Right lobe of liver (tissue), 6 donors: ENCODE data around the gene MISP3. TPM values are rescaled to one million over a fixed set of nuclear protein-coding genes. Genes with fewer than 3 reads are reported as not detected.

Source experiments
- ATAC-seq, 4 donors: fragments of 200-7000 bp; cut with Tn5 transposase; one replicate each; pipeline ENCODE4 v1.9.1; 2020; ENCODE audit warnings: mild to moderate bottlenecking in 4 of 4, moderate library complexity in 4 of 4
- DNase-seq, 3 donors: peaks; one replicate each; pipeline ENCODE4 v3.0.0-alpha.2; 2020
- H3K27ac ChIP-seq, 3 donors: fragments of 200-600 bp; one replicate each; pipeline ENCODE4 v1.8.0; 2022
- H3K27me3 ChIP-seq, 2 donors: fragments of 200-600 bp; one replicate each; pipeline ENCODE4 v1.8.0; 2022
- H3K36me3 ChIP-seq, 4 donors: fragments of 200-600 bp; sonication (generic) in 1 of 4; one replicate each; pipeline versions ENCODE4 v1.5.1 to v1.8.0; 2017 to 2022; ENCODE audit warnings: control low read depth in 1 of 4
- H3K4me1 ChIP-seq, 4 donors: fragments of 200-600 bp; sonication (generic) in 1 of 4; one replicate each; pipeline versions ENCODE4 v1.5.1 to v1.8.0; 2017 to 2022; ENCODE audit warnings: control low read depth in 1 of 4
- H3K4me3 ChIP-seq, 3 donors: fragments of 200-600 bp; one replicate each; pipeline ENCODE4 v1.8.0; 2022
- H3K9me3 ChIP-seq, 4 donors: fragments of 200-600 bp; sonication (generic) in 1 of 4; one replicate each; pipeline versions ENCODE4 v1.5.1 to v1.8.0; 2017 to 2022; ENCODE audit warnings: control low read depth in 1 of 4
- POLR2A ChIP-seq: fragments of 450-650 bp; IDR thresholded peaks from one replicate; pipeline ENCODE4 v1.6.1; 2017; ENCODE audit warnings: antibody characterized with exemption, mild to moderate bottlenecking
- WGBS: methylation state at CpG from one replicate; pipeline ENCODE4 v1.1.6; 2018; ENCODE audit warnings: low coverage, low lambda C conversion rate; ENCODE audit not compliant: insufficient coverage; ENCODE audit errors: missing lambda C conversion rate; 5-methylcytosine and 5-hydroxymethylcytosine counted together
- intact Hi-C, 2 donors: fragments of 100-400 bp; cut with DNase I; formaldehyde crosslinking; loops; one replicate each; pipeline versions ENCODE4 v1.11.2 to v1.14.1; 2022
- total RNA-seq, 6 experiments: library from RNA; depleted of rRNA in 2 of 6; stranded (reverse); fragments of >200 nt in 2 of 6; fragmentation: NEBNext Ultra II Directional in 3 of 6; extraction: Animal tissue kit (Norgen Biotek cat#: 25700) in 3 of 6; gene quantifications; one replicate each; pipeline versions ENCODE4 v1.1.0 to v1.2.4, GENCODE V29; 2016 to 2023
- TF ChIP-seq, protein P1 (sequence below), 4 donors: fragments of 200-600 bp in 3 of 4; fragments of 450-650 bp in 1 of 4; IDR thresholded peaks; one replicate each; pipeline versions ENCODE4 v1.5.1 to v1.8.0; 2016 to 2022; ENCODE audit warnings: antibody characterized with exemption in 4 of 4, mild to moderate bottlenecking in 2 of 4
- donor health status: DM: no; HTN: yes; CAD: no.
- donor health status: DM: no; HTN: no; CAD: no.
- donor health status: DM: no; HTN: no; CAD: no.
- donor health status: DM: no; HTN: yes; CAD: no.
- donor health status: DM: no; HTN: yes; CAD: no.

Gene MISP3
- total RNA-seq, 6 experiments from 2014 or later: 3.6 to 12.0 (median 6.1) TPM

DNA sequence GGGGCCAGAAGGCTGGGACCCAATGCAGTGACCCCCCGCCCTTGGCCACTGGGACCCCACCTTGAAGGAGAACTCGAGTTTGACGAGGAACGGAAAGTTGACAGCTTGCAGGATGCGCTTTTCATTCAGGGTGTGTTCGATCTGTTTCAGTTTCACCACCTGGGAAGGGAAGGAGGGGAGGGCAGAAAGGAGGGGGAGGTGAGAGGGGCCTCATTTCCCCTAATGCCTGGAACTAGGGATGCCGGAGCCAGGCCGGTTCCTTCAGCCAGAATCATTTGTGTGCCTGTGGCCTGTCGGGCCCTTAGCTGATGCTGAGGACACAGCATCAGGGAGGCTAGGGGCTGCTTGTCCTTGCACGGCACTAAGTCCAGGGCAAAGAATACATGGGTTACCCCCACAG, 30.2 kb downstream of the MISP3 start:
- Histone ChIP-seq H3K9me3 (no peaks in the 10 kb centered on the region), H3K4me1 (no peaks in the 10 kb centered on the region), H3K27me3 (no peaks in the 10 kb centered on the region), H3K4me3 (no peak overlapping the region), H3K27ac (no peak overlapping the region), H3K36me3 (peaks cover 0 to 65% (median 25%) of the 10 kb centered on the region in 4 donors)
- no peak for DNase-seq
- ATAC-seq: no peak
- intact Hi-C loops: no loop called here
- TF ChIP-seq, protein P1, sequence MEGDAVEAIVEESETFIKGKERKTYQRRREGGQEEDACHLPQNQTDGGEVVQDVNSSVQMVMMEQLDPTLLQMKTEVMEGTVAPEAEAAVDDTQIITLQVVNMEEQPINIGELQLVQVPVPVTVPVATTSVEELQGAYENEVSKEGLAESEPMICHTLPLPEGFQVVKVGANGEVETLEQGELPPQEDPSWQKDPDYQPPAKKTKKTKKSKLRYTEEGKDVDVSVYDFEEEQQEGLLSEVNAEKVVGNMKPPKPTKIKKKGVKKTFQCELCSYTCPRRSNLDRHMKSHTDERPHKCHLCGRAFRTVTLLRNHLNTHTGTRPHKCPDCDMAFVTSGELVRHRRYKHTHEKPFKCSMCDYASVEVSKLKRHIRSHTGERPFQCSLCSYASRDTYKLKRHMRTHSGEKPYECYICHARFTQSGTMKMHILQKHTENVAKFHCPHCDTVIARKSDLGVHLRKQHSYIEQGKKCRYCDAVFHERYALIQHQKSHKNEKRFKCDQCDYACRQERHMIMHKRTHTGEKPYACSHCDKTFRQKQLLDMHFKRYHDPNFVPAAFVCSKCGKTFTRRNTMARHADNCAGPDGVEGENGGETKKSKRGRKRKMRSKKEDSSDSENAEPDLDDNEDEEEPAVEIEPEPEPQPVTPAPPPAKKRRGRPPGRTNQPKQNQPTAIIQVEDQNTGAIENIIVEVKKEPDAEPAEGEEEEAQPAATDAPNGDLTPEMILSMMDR (IDR thresholded peaks at IDR 0.05): no peak
- no peak for TF ChIP-seq POLR2A
- 90% methylated on average over 6 of the region's 10 CpGs for WGBS

- Histone ChIP-seq H3K9me3 (no peaks in the 10 kb centered on the region), H3K27ac (no peak overlapping the region), H3K4me1 (no peaks in the 10 kb centered on the region), H3K4me3 (no peak overlapping the region), H3K36me3 (peaks cover 0 to 60% (median 25%) of the 10 kb centered on the region in 4 donors), H3K27me3 (no peaks in the 10 kb centered on the region)
- WGBS: no CpG with 5 or more reads among the region's 1 CpG
- no peak for TF ChIP-seq POLR2A
- TF ChIP-seq, protein P1 (IDR thresholded peaks at IDR 0.05): no peak
- no peak for ATAC-seq
- no peak for DNase-seq
- intact Hi-C loops: no loop called here
Measured at GRCh38 chr19:14103310-14103709, 30.7 kb downstream of the MISP3 start.

GRCh38 chr19:14105680-14106079, 33.1 kb downstream of the MISP3 start:
- Histone ChIP-seq H3K27ac (no peak overlapping the region), H3K4me3 (no peak overlapping the region), H3K36me3 (peaks cover 0 to 47% (median 23%) of the 10 kb centered on the region in 4 donors), H3K9me3 (no peaks in the 10 kb centered on the region), H3K27me3 (no peaks in the 10 kb centered on the region), H3K4me1 (no peaks in the 10 kb centered on the region)
- intact Hi-C loops: no loop called here
- DNase-seq: no peak
- 87% methylated on average over 8 of the region's 8 CpGs for WGBS
- ATAC-seq: no peak
- no peak for TF ChIP-seq POLR2A
- TF ChIP-seq, protein P1 (IDR thresholded peaks at IDR 0.05): no peak

GRCh38 chr19:14106840-14107239, 34.3 kb downstream of the MISP3 start:
- Histone ChIP-seq H3K9me3 (no peaks in the 10 kb centered on the region), H3K27ac (no peak overlapping the region), H3K36me3 (peaks cover 0 to 36% (median 19%) of the 10 kb centered on the region in 4 donors), H3K4me1 (no peaks in the 10 kb centered on the region), H3K27me3 (no peaks in the 10 kb centered on the region), H3K4me3 (no peak overlapping the region)
- ATAC-seq (peak in 2 of 4 donors; percentile 24 to 26), DNase-seq (no peak)
- TF ChIP-seq, protein P1 (IDR thresholded peaks at IDR 0.05): no peak
- no peak for TF ChIP-seq POLR2A
- intact Hi-C loops: no loop called here
- WGBS: no CpG with 5 or more reads among the region's 16 CpGs
